ENCODE data around the gene RAB11FIP3. TPM values are rescaled to one million over a fixed set of nuclear protein-coding genes. Genes with fewer than 3 reads are reported as not detected.

Gene RAB11FIP3
- total RNA-seq, 1 experiment from 2014 or later, result 38.4 TPM

DNA sequence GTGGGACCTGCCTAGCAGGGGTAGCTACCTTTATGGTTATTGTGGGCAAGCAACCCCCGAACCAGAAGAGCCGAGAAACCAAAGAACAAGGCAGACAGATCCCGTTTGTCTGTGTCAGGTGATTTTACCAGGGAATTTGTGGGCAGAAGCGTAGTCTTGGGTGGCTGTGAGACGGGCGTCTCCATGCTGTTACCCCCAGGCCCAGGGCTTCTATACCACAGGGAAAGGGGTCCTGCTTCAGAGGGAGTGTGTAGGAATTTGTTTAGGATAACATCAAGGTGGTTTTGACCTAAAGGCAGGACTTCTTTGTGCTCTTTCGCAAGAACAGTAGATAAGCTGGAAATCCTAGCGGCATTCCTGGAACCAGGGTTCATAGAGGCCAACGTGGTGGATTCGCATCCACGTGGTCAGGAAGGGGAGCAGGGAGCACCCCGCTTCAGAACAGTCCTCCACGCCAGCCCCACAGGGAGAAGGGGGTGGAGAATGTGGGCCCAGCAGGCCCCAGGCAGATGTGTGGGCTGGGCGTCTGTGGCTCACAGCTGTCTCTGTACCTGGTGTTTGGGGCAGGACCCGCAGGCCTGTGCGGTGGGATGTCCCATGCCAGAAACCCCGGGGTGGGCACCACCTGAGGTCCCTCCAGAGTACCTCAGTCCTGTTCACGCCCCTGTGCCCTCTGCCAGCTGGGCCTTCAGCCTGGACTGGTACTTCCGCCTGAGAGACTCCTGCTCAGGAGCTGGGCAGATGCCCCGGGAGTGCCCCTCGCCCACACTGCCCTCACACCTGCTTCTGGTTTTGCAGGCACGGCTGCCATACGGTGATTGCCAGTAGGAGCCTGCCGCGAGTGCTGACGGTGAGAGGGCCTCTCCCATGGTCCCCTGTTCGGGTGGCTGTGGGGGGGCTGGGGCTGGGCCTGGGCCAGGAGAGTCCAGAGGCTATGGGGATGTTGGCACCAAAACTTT, 19.6 kb upstream of the RAB11FIP3 start:
- H3K36me3 ChIP-seq (ENCODE audit: low read depth), result no peaks in the 10 kb centered on the region; the same call in 1 of the 2 replicates
- no peaks in the 10 kb centered on the region for H3K27me3 ChIP-seq (ENCODE audit: insufficient read depth, low read depth)
- intact Hi-C loops (cut with micrococcal nuclease; ENCODE audit: unreplicated experiment), result no loop called here
- no peak overlapping the region for H3K27ac ChIP-seq
- H3K79me2 ChIP-seq (ENCODE audit: low read depth), result peaks cover 9% of the 10 kb centered on the region; the same call in 1 of the 2 replicates
- no peak for DNase-seq
- CTCF ChIA-PET, result no interaction called here
- H4K20me1 ChIP-seq (ENCODE audit: insufficient read depth), result no peaks in the 10 kb centered on the region
- H3K4me3 ChIP-seq, result no peak overlapping the region
- POLR2A ChIA-PET (ENCODE audit: unreplicated experiment), result interaction anchor here (0.6 to 0.7 kb wide), 3 partner anchors 22 to 309 kb away, joined by 4 to 7 read pairs (median 5); no protein-coding TSS in a partner anchor
- H2AFZ ChIP-seq, result no peak overlapping the region
- TF ChIP-seq, protein P1, sequence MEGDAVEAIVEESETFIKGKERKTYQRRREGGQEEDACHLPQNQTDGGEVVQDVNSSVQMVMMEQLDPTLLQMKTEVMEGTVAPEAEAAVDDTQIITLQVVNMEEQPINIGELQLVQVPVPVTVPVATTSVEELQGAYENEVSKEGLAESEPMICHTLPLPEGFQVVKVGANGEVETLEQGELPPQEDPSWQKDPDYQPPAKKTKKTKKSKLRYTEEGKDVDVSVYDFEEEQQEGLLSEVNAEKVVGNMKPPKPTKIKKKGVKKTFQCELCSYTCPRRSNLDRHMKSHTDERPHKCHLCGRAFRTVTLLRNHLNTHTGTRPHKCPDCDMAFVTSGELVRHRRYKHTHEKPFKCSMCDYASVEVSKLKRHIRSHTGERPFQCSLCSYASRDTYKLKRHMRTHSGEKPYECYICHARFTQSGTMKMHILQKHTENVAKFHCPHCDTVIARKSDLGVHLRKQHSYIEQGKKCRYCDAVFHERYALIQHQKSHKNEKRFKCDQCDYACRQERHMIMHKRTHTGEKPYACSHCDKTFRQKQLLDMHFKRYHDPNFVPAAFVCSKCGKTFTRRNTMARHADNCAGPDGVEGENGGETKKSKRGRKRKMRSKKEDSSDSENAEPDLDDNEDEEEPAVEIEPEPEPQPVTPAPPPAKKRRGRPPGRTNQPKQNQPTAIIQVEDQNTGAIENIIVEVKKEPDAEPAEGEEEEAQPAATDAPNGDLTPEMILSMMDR (conservative IDR thresholded peaks at IDR 0.05), result no peak
- no peak for TF ChIP-seq EZH2 (IDR thresholded peaks at IDR 0.05; ENCODE audit: low read depth)
- H3K4me2 ChIP-seq, result no peak overlapping the region
- BruUV-seq (replicated peaks), result no TSS peak
- H3F3A ChIP-seq (ENCODE audit: insufficient read depth, low read depth), result peaks cover 22% of the 10 kb centered on the region; the same call in 1 of the 2 replicates
- H3K4me1 ChIP-seq (replicated peaks; ENCODE audit: insufficient read depth), result peaks cover 4% of the 10 kb centered on the region; the same call in 1 of the 2 replicates
- no peaks in the 10 kb centered on the region for H3K9me2 ChIP-seq (ENCODE audit: insufficient read depth)
- no peaks in the 10 kb centered on the region for H3K9me3 ChIP-seq (ENCODE audit: insufficient read depth, low read depth)

DNA sequence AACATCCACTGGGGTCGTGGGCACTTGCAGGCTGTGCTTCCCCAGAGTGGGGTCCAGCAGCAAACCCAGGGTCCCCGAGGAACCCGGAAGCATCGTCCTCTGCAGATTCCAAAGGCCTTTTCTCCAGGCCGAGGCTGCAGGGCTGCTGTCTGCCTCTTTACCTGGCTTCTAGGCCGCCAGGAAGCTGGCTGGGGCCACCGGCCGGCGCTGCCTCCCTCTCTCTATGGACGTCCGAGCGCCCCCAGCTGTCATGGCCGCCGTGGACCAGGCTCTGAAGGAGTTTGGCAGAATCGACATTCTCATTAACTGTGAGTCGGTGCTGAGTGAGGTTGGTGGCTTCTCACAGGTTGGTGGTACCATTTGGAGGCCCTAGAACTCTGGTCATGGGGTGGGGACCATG, 18.2 kb upstream of the RAB11FIP3 start:
- no peak overlapping the region for H3K4me2 ChIP-seq
- TF ChIP-seq, protein P1 (conservative IDR thresholded peaks at IDR 0.05), result no peak
- TF ChIP-seq EZH2 (IDR thresholded peaks at IDR 0.05; ENCODE audit: low read depth), result no peak
- no peak overlapping the region for H2AFZ ChIP-seq
- peaks cover 4% of the 10 kb centered on the region; the same call in 1 of the 2 replicates for H3K4me1 ChIP-seq (replicated peaks; ENCODE audit: insufficient read depth)
- no peaks in the 10 kb centered on the region for H4K20me1 ChIP-seq (ENCODE audit: insufficient read depth)
- H3K9me3 ChIP-seq (ENCODE audit: insufficient read depth, low read depth), result no peaks in the 10 kb centered on the region
- intact Hi-C loops (cut with micrococcal nuclease; ENCODE audit: unreplicated experiment), result no loop called here
- H3K4me3 ChIP-seq, result no peak overlapping the region
- ChIA-PET CTCF (no interaction called here), POLR2A (ENCODE audit: unreplicated experiment) (interaction anchor here (0.6 kb wide), 1 partner anchor 9 kb away, joined by 3 read pairs; no protein-coding TSS in a partner anchor)
- no TSS peak for BruUV-seq (replicated peaks)
- H3F3A ChIP-seq (ENCODE audit: insufficient read depth, low read depth), result peaks cover 15% of the 10 kb centered on the region; the same call in 1 of the 2 replicates
- DNase-seq, result no peak
- H3K79me2 ChIP-seq (ENCODE audit: low read depth), result peaks cover 7% of the 10 kb centered on the region; the same call in 1 of the 2 replicates
- H3K27me3 ChIP-seq (ENCODE audit: insufficient read depth, low read depth), result no peaks in the 10 kb centered on the region
- no peaks in the 10 kb centered on the region for H3K9me2 ChIP-seq (ENCODE audit: insufficient read depth)
- H3K36me3 ChIP-seq (ENCODE audit: low read depth), result no peaks in the 10 kb centered on the region; the same call in 1 of the 2 replicates
- H3K27ac ChIP-seq, result no peak overlapping the region

DNA sequence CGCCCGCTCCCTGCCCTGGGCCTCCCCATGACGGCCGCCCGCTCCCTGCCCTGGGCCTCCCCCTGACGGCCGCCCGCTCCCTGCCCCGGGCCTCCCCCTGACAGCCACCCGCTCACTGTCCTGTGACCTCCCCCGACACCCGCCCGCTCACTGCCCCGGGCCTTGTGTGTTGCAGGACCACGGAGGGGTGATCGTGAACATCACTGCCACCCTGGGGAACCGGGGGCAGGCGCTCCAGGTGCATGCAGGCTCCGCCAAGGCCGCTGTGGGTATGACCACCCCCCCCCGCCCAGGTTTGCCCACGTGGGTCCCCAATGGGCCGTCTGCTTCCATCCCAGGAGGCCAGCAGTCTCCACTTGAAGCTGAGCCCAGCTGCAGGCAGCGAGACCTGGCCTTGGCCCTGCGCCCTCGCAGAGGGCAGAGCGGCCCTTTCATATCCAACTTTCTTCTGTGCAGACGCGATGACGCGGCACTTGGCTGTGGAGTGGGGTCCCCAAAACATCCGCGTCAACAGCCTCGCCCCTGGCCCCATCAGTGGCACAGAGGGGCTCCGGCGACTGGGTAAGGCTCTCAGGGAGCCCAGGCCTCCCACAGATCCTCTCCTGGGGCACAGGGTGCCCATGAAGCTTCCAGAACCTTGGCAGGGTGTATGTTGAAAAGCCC, 14.8 kb upstream of the RAB11FIP3 start:
- TF ChIP-seq, protein P1 (conservative IDR thresholded peaks at IDR 0.05), result no peak
- TF ChIP-seq EZH2 (IDR thresholded peaks at IDR 0.05; ENCODE audit: low read depth), result no peak
- H3K27ac ChIP-seq, result no peak overlapping the region
- no peaks in the 10 kb centered on the region for H3K9me2 ChIP-seq (ENCODE audit: insufficient read depth)
- no peaks in the 10 kb centered on the region for H4K20me1 ChIP-seq (ENCODE audit: insufficient read depth)
- intact Hi-C loops (cut with micrococcal nuclease; ENCODE audit: unreplicated experiment), result no loop called here
- no peaks in the 10 kb centered on the region for H3K9me3 ChIP-seq (ENCODE audit: insufficient read depth, low read depth)
- H3K36me3 ChIP-seq (ENCODE audit: low read depth), result no peaks in the 10 kb centered on the region; the same call in 1 of the 2 replicates
- DNase-seq, result no peak
- POLR2A ChIA-PET (ENCODE audit: unreplicated experiment), result no interaction called here
- no peaks in the 10 kb centered on the region for H3K4me1 ChIP-seq (replicated peaks; ENCODE audit: insufficient read depth)
- no peaks in the 10 kb centered on the region for H3K79me2 ChIP-seq (ENCODE audit: low read depth)
- CTCF ChIA-PET, result interaction anchor here (0.6 kb wide), 1 partner anchor 110 kb away, joined by 3 read pairs; no protein-coding TSS in a partner anchor
- no peaks in the 10 kb centered on the region for H3K27me3 ChIP-seq (ENCODE audit: insufficient read depth, low read depth)
- BruUV-seq (replicated peaks), result no TSS peak
- H3K4me2 ChIP-seq, result no peak overlapping the region
- H2AFZ ChIP-seq, result no peak overlapping the region
- no peaks in the 10 kb centered on the region for H3F3A ChIP-seq (ENCODE audit: insufficient read depth, low read depth)
- H3K4me3 ChIP-seq, result no peak overlapping the region

Measured in PC-9 (cell line).